Neural cell (in vitro differentiated cells): Measurements from ENCODE around the gene TPST1. TPM values are rescaled to one million over a fixed set of nuclear protein-coding genes. Genes with fewer than 3 reads are reported as not detected.

Experiments used
- H2AFZ ChIP-seq: fragments of 200-600, 300-800 bp; sonication (generic), shearing (Covaris generic); 2 replicates; pipeline ENCODE4 v1.6.0; 2014; ENCODE audit warnings: low read depth, mild to moderate bottlenecking, antibody characterized with exemption, low read length, moderate library complexity
- H3F3A ChIP-seq: fragments of 200-600 bp; shearing (Covaris generic); 2 replicates; pipeline ENCODE4 v1.6.1; 2016; ENCODE audit warnings: mild to moderate bottlenecking, moderate library complexity, mixed read lengths, antibody characterized with exemption, low read length; ENCODE audit not compliant: insufficient read depth, poor library complexity, severe bottlenecking
- H3K27ac ChIP-seq: fragments of 200-600, 300-800 bp; sonication (generic), shearing (Covaris generic); 2 replicates; pipeline ENCODE4 v1.5.1; 2014; ENCODE audit warnings: mild to moderate bottlenecking, low read length, moderate library complexity
- H3K27me3 ChIP-seq: fragments of 300-800, 200-600 bp; sonication (generic), shearing (Covaris generic); 2 replicates; pipeline ENCODE4 v1.6.0; 2014; ENCODE audit warnings: mild to moderate bottlenecking, low read depth, low read length, moderate library complexity; ENCODE audit not compliant: insufficient read depth
- H3K36me3 ChIP-seq: fragments of 300-800, 200-600 bp; sonication (generic), shearing (Covaris generic); 2 replicates; pipeline ENCODE4 v1.5.1; 2014; ENCODE audit warnings: mild to moderate bottlenecking, antibody characterized with exemption, low read length, moderate library complexity; ENCODE audit not compliant: insufficient read depth
- H3K4me2 ChIP-seq: fragments of 300-800, 200-600 bp; sonication (generic), shearing (Covaris generic); 2 replicates; pipeline ENCODE4 v1.6.0; 2014; ENCODE audit warnings: mild to moderate bottlenecking, low read length
- H3K4me3 ChIP-seq: fragments of 300-800, 200-600 bp; sonication (generic), shearing (Covaris generic); 2 replicates; pipeline ENCODE4 v1.5.1; 2014; ENCODE audit warnings: mild to moderate bottlenecking, low read length, moderate library complexity
- H3K79me2 ChIP-seq: fragments of 200-600 bp; shearing (Covaris generic); replicated peaks from 2 replicates; pipeline ENCODE4 v1.6.0; 2014; ENCODE audit warnings: mild to moderate bottlenecking, low read length, moderate library complexity; ENCODE audit not compliant: insufficient read depth
- H3K9ac ChIP-seq: fragments of 300-800, 200-600 bp; sonication (generic), shearing (Covaris generic); 2 replicates; pipeline ENCODE4 v1.6.1; 2016; ENCODE audit warnings: mild to moderate bottlenecking, low read length, mixed read lengths
- H3K9me2 ChIP-seq: fragments of 200-600 bp; shearing (Covaris generic); 2 replicates; pipeline ENCODE4 v1.6.1; 2016; ENCODE audit warnings: mild to moderate bottlenecking, low read length, mixed read lengths; ENCODE audit not compliant: insufficient read depth
- H3K9me3 ChIP-seq: fragments of 200-600, 300-800 bp; sonication (generic), shearing (Covaris generic); 2 replicates; pipeline ENCODE4 v1.6.1; 2016; ENCODE audit warnings: mild to moderate bottlenecking, mixed run types, low read length, moderate library complexity, mixed read lengths
- H4K20me1 ChIP-seq: fragments of 200-600 bp; shearing (Covaris generic); 2 replicates; pipeline ENCODE4 v1.6.1; 2016; ENCODE audit warnings: mild to moderate bottlenecking, mixed run types; ENCODE audit not compliant: insufficient read depth
- CTCF ChIP-seq: fragments of 450-650 bp; IDR thresholded peaks from 2 replicates; pipeline ENCODE4 v1.5.1; 2014; ENCODE audit warnings: antibody characterized with exemption, mild to moderate bottlenecking, moderate library complexity; ENCODE audit not compliant: poor library complexity, severe bottlenecking
- EP300 ChIP-seq: fragments of 450-650 bp; conservative IDR thresholded peaks from 2 replicates; pipeline ENCODE4 v1.6.1; 2014; ENCODE audit warnings: antibody characterized with exemption, mild to moderate bottlenecking, moderate library complexity; ENCODE audit not compliant: poor library complexity, severe bottlenecking
- EZH2 ChIP-seq: fragments of 200-600, 300-800 bp; shearing (Covaris generic), sonication (generic); IDR thresholded peaks from 2 replicates; pipeline ENCODE4 v1.6.1; 2014; ENCODE audit warnings: antibody characterized with exemption, low read length, borderline replicate concordance, mild to moderate bottlenecking; ENCODE audit not compliant: insufficient read depth, poor library complexity, severe bottlenecking
- MXI1 ChIP-seq: fragments of 450-650 bp; conservative IDR thresholded peaks from 2 replicates; pipeline ENCODE4 v1.6.1; 2014; ENCODE audit warnings: antibody characterized with exemption, mild to moderate bottlenecking; ENCODE audit not compliant: poor library complexity, severe bottlenecking
- POLR2AphosphoS5 ChIP-seq: IDR thresholded peaks from 2 replicates; pipeline ENCODE4 v1.6.1; 2012
- RAD21 ChIP-seq: fragments of 450-650 bp; conservative IDR thresholded peaks from 2 replicates; pipeline ENCODE4 v1.6.1; 2014; ENCODE audit warnings: antibody characterized with exemption, mild to moderate bottlenecking, moderate library complexity
- REST ChIP-seq: IDR thresholded peaks from 2 replicates; pipeline ENCODE4 v1.6.1; 2012; ENCODE audit warnings: borderline replicate concordance
- SMC3 ChIP-seq: fragments of 450-650 bp; conservative IDR thresholded peaks from 2 replicates; pipeline ENCODE4 v1.6.1; 2014; ENCODE audit warnings: antibody characterized with exemption, mild to moderate bottlenecking, moderate library complexity; ENCODE audit not compliant: poor library complexity
- TAF1 ChIP-seq: IDR thresholded peaks from 2 replicates; pipeline ENCODE4 v1.6.1; 2012; ENCODE audit warnings: low read depth
- polyA plus RNA-seq: library from polyadenylated mRNA; depleted of rRNA; stranded (reverse); fragments of >200 nt; gene quantifications from 2 replicates; pipeline ENCODE4 v1.2.3, GENCODE V29; 2014

TPST1 gene
- polyA plus RNA-seq, 1 donor from 2014 or later = 58.5 TPM

GRCh38 chr7:66344166-66344565 is 139.0 kb downstream of the TPST1 start:
- H3F3A ChIP-seq = no peaks in the 10 kb centered on the region
- no peaks in the 10 kb centered on the region for H4K20me1 ChIP-seq
- no peaks in the 10 kb centered on the region for H3K36me3 ChIP-seq
- H3K27ac ChIP-seq = no peak overlapping the region
- H2AFZ ChIP-seq = no peak overlapping the region
- no peaks in the 10 kb centered on the region for H3K9me2 ChIP-seq
- H3K27me3 ChIP-seq = no peaks in the 10 kb centered on the region
- H3K79me2 ChIP-seq = no peaks in the 10 kb centered on the region
- no peak overlapping the region for H3K9ac ChIP-seq
- no peak overlapping the region for H3K4me3 ChIP-seq
- TF ChIP-seq POLR2AphosphoS5 (no peak), SMC3 (no peak), EP300 (no peak), CTCF (no peak), RAD21 (no peak), TAF1 (no peak), REST (no peak), MXI1 (no peak), EZH2 (no peak)
- H3K9me3 ChIP-seq = no peaks in the 10 kb centered on the region
- no peak overlapping the region for H3K4me2 ChIP-seq

GRCh38 chr7:66348531-66348930 is 143.4 kb downstream of the TPST1 start:
- H2AFZ ChIP-seq = no peak overlapping the region
- H4K20me1 ChIP-seq = no peaks in the 10 kb centered on the region
- no peak overlapping the region for H3K4me3 ChIP-seq
- no peak for TF ChIP-seq EP300
- no peak for TF ChIP-seq CTCF
- no peak for TF ChIP-seq POLR2AphosphoS5
- no peak for TF ChIP-seq MXI1
- no peaks in the 10 kb centered on the region for H3K79me2 ChIP-seq
- no peak overlapping the region for H3K9ac ChIP-seq
- H3K36me3 ChIP-seq = no peaks in the 10 kb centered on the region
- H3K9me2 ChIP-seq = no peaks in the 10 kb centered on the region
- no peaks in the 10 kb centered on the region for H3F3A ChIP-seq
- no peak overlapping the region for H3K4me2 ChIP-seq
- no peak overlapping the region for H3K27ac ChIP-seq
- no peaks in the 10 kb centered on the region for H3K27me3 ChIP-seq
- no peaks in the 10 kb centered on the region for H3K9me3 ChIP-seq
